GM12874 (cell line): Measurements from ENCODE around the gene NPB.

Source experiments
- TF ChIP-seq, protein P1 (sequence below): IDR thresholded peaks from 2 replicates; pipeline ENCODE4 v1.5.1; 2011; ENCODE audit warnings: low read depth, mild to moderate bottlenecking, control low read depth, low read length, moderate library complexity; ENCODE audit not compliant: insufficient read depth

NPB gene

DNA sequence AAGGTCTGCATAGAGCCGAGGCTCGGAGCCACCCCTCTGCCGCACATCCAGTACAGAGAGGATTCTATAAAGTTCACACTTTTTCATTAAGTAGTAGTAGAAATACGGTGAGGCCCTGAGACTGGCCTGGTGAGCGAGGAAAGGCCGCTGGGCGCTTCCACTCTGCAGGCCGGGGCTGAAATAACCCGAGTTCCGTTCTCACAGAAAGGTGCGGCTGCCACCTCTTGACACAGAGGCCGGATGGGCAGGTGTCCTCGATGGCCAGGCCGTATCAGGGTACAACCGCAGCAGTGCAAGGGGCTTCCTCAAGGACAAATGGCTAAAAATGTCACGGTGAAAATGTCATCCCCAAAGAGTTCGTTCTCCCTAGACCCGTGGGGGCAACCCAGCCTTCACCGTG is 9.9 kb downstream of the NPB start:
- TF ChIP-seq, protein P1, sequence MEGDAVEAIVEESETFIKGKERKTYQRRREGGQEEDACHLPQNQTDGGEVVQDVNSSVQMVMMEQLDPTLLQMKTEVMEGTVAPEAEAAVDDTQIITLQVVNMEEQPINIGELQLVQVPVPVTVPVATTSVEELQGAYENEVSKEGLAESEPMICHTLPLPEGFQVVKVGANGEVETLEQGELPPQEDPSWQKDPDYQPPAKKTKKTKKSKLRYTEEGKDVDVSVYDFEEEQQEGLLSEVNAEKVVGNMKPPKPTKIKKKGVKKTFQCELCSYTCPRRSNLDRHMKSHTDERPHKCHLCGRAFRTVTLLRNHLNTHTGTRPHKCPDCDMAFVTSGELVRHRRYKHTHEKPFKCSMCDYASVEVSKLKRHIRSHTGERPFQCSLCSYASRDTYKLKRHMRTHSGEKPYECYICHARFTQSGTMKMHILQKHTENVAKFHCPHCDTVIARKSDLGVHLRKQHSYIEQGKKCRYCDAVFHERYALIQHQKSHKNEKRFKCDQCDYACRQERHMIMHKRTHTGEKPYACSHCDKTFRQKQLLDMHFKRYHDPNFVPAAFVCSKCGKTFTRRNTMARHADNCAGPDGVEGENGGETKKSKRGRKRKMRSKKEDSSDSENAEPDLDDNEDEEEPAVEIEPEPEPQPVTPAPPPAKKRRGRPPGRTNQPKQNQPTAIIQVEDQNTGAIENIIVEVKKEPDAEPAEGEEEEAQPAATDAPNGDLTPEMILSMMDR = no peak

DNA sequence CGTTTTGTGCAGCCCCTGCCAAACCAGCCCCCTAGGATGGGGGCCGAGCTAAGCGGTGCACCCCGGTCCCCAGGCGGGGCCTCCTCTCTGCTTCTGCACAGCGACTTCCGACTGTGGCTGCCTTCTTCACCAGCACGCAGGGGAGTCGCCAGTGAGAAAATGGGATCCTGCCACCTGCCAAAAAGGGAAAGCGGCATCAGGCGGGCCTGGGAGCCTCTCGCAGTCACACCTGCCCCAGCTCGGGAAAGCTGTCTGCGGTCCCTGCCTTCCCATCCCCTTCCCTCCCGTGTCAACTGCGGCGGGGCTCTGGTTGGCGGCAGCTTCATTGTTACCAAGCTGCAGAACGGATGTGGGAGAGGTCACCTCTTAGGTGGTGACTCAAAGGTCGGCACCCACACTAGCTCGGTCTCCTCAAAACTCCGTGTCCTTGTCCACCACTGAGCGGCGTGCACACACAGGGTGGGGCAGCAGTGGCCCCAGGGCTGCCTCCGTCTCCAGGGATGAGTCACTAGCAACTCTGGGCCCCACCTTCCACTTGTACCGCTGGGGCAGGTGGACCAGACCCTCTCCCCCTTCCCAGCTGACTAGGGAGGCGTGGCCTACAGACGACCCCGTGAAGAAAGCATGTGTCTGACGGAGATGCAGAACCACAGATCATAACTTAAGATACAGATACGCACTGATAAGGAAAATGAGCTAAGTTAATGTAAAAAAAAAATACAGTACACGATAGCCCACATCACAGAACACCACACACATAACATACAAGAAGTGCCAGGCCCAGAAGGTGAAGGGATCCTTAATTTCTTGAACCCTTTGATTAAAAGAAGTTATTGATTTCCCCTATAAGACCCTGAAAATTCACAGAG is 10.6 kb downstream of the NPB start:
- TF ChIP-seq, protein P1 = no peak

DNA sequence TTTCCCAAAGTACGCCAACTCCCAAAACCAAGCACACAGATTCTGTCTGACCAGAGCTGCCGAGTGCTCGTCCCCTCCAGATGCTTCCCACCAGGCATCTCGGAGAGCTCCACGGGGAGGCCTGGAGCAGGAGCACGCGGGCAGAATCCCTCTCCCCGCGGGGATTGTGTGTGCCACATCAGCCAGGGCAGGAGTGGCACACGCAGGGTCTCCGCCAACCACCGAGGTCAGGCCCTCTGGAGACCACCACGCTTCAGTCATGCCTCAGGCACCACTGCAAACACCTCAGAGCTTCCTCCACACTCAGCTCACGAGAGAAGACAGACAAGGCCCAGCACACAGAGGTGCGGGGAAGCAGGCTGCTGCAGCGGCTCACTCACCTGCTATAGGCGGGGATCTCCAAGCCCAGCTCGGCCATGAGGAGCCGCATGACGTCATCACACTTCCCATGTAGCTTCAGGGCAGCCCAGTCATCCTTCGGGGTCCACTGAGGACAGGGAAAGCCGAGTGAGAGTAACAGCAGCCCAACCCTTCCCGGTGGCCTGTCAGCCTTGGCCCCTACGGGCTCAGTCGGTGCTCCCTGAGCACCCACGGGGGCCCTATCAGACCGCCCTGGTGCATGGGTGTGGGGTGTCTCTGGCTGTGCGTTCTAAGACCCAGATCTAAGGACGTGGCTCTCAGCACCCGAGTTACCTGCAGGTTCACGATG is 11.5 kb downstream of the NPB start:
- TF ChIP-seq, protein P1 = no peak

DNA sequence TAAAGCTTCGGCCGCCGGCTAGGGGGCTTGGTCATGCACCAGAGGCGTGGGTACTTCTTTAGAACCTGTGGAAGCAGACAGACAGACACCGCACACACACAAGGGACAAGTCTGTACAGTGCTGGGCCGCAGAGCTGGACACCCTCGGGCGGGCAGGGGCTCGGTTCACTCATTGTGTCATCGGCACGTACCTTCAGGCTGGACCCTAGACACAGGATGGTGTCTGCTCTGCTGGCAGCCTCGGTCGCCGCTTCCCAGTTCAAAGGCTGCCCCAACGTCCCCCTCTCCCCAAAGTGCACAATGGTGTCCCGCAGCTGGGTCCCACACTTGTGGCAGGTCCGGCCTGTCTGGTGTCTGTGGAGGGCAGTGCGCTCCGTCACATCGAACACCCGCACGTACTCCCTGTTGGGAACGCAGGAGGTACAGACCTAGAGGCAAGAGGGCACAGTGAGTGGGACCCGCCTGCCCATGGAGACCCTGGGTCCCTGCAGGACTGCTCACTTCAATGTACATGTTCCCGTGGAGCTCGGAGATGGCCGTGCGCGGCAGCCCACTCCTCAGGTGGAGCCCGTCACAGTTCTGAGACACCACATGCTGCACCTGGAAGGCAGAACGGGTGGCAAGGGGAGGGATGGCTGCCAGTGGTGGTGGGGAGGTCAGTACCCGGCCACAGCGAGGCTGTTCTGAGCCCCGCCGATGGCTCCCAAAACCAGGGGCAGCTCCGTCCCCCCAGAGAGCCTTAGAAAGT is 12.2 kb downstream of the NPB start:
- TF ChIP-seq, protein P1 = no peak

DNA sequence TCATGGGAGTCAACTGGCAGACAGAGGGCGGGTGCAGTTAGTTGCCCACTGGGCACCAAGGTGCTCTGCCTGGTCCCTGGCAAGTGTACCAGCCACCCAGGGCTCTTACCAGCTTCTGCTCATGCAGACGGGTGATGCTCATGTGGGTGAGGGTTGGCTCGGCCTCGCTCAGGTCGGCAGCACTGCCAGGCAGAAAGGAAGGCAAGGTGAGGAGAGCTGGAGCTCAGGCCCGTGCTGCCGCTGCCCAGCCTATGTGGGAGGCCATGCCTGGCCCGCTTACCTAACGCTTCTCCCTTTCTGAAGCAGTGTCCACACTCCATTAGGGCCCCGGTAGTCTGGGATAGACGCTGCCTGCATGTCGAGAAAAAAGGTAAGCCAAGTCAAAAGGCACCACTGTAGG is 13.3 kb downstream of the NPB start:
- TF ChIP-seq, protein P1 = no peak

DNA sequence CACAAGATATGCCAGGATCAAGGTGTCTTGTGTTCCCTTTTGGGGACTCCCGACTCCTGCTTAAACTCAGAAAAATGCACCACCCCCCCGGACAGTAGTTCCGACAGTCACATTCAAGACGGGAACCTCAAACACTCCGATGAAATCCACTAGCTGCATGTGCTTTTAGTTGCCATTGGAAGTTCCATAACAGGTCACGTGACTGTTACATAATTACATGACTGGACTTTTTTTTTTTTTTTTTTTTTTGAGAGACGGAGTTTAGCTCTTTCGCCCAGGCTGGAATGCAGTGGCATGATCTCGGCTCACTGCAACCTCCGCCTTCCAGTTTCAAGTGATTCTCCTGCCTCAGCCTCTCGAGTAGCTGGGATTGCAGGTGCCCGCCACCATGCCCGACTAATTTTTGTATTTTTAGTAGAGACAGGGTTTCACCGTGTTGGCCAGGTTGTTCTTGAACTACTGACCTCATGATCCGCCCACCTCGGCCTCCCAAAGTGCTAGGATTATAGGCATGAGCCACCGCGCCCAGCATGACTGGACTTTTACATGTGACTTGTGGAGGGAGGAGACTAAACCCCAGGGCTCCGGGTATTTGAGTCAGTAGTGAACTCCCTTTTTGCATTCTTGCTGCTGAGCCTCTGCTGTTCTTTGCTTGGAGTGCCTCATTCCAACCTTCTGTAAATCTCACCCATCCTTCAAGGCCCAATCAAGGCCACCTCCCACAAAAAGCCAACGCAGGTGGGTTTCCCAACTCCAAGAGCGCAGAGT is 14.4 kb downstream of the NPB start:
- TF ChIP-seq, protein P1 = no peak
